ENCODE measurements around the gene RHBDD3.

RHBDD3 gene

DNA sequence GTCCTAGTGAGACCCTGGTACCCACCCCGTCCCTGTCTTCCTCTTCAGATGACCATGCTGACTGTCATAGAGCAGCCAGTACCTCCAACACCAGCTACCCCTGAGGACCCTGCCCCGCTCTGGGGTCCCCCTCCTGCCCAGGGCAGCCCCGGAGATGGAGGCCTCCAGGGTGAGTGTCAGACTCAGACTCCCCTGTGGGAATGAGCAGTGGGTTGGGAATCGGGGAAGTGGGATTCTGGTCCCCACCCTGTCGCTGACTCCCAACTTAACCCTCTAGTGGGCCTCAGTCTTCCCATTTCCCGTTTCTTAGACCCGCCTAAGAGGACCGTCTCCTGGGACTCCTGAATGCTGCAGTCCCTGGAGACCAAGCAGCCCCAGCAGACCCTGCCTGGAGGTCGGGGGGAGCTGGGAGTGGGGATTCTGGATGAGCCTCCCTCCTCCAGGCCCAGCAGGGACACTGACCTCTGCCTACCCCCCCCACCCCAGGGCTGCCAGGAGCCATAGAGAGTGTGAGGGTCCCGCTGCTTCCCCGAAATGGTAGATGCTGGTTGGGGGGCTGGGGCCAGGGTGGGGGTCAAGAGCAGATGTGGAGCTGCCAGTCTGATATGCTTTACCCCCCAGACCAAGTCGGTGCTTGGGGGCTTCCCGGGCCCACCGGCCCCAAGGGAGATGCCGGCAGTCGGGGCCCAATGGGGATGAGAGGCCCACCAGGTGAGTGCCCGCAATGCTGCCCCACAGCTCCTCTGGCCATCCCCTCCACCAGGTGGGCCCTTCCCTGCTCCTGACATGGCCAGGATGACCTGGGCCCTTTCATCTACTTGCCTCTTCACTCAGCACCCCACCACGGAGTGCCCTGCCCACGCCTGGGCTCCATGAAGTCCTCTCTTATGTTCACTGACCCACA is 36.6 kb downstream of the RHBDD3 start:
- ATAC-seq (ENCODE audit: low read depth) (no peak), DNase-seq (ENCODE audit: low spot score) (no peak)
- Histone ChIP-seq H3K9me3 (ENCODE audit: severe bottlenecking) (no peaks in the 10 kb centered on the region), H3K4me3 (ENCODE audit: severe bottlenecking) (no peak overlapping the region), H3K27me3 (ENCODE audit: insufficient read depth, poor library complexity, severe bottlenecking) (no peaks in the 10 kb centered on the region), H3K4me1 (ENCODE audit: insufficient read depth, poor library complexity, severe bottlenecking) (no peaks in the 10 kb centered on the region), H3K36me3 (ENCODE audit: low read depth) (no peaks in the 10 kb centered on the region), H3K27ac (ENCODE audit: poor library complexity, severe bottlenecking) (no peak overlapping the region)
- TF ChIP-seq CTCF (IDR thresholded peaks at IDR 0.05; ENCODE audit: poor library complexity, severe bottlenecking) = no peak

DNA sequence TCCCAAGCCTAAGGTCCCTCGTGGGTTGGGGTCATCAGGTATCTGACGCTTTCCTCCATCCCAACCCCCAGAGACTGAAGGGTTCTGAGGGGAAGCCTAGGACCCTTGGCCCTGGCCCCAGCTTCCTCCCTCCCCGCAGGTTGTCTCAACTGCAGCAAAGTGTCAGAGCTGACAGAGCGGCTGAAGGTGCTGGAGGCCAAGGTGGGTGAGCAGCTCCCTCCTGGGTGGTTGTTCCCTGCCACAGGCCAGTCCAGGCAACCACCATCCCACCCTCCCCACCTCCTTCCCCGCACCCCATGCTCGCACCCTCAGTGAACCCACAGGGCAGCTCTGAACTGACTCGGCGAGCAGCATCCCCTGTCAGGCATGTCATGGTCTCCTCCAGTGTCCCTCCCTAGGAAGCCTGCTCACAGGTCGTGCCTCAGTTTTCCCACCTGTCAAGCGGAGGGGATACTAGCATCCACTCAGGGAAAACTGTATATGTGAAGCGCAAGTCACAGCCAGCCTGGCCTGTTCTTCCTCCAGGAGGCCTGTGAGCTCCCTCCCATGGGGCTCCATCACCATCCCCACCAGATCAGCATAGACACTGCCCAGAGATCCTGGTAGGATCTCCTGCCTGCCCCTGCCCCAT is 41.3 kb downstream of the RHBDD3 start:
- no peak overlapping the region for H3K4me3 ChIP-seq (ENCODE audit: severe bottlenecking)

DNA sequence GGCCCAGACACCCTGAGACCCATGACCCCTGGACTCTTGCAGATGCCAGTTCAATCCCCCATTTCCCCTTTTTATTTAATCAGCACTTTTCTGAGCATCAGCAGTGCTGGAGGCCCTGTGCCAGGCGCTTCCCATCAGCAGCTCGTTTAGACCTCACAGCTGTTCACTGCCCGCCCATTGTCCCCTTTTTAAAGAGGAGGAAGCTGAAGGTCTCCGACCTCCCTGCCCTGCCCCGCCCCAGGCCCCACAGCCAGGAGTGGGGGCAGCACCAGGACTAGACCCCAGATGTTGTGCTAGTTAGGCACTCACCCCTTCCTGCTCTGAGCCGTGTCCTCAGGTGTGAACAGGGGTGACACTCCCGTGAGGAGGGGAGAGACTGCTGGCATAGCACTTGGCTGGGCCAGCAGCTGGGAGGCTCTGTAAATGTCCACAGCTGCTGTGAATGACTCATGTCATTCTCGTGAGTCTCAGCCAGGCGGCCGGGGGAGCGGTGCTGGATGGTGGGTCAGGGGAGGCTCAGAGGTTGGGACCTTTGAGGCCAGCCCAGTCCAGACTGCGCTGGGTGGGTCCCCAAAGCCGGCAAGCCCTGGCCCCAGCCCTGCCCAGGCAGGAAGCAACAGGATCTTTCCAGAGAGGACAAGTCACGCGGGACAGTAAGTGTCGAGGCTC is 42.2 kb downstream of the RHBDD3 start:
- no peaks in the 10 kb centered on the region for H3K9me3 ChIP-seq (ENCODE audit: severe bottlenecking)
- no peaks in the 10 kb centered on the region for H3K4me1 ChIP-seq (ENCODE audit: insufficient read depth, poor library complexity, severe bottlenecking)
- H3K36me3 ChIP-seq (ENCODE audit: low read depth) = no peaks in the 10 kb centered on the region
- DNase-seq (ENCODE audit: low spot score) (no peak), ATAC-seq (ENCODE audit: low read depth) (peak; percentile 31; the same call in 1 of the 3 replicates)
- no peak for TF ChIP-seq CTCF (IDR thresholded peaks at IDR 0.05; ENCODE audit: poor library complexity, severe bottlenecking)
- H3K27ac ChIP-seq (ENCODE audit: poor library complexity, severe bottlenecking) = no peak overlapping the region
- no peak overlapping the region for H3K4me3 ChIP-seq (ENCODE audit: severe bottlenecking)
- no peaks in the 10 kb centered on the region for H3K27me3 ChIP-seq (ENCODE audit: insufficient read depth, poor library complexity, severe bottlenecking)

More for the DNA sequence above, 41.3 kb downstream of the RHBDD3 start:
- H3K4me1 ChIP-seq (ENCODE audit: insufficient read depth, poor library complexity, severe bottlenecking) = no peaks in the 10 kb centered on the region
- no peaks in the 10 kb centered on the region for H3K27me3 ChIP-seq (ENCODE audit: insufficient read depth, poor library complexity, severe bottlenecking)
- H3K36me3 ChIP-seq (ENCODE audit: low read depth) = no peaks in the 10 kb centered on the region
- no peak for DNase-seq (ENCODE audit: low spot score)
- no peak overlapping the region for H3K27ac ChIP-seq (ENCODE audit: poor library complexity, severe bottlenecking)
- no peak for TF ChIP-seq CTCF (IDR thresholded peaks at IDR 0.05; ENCODE audit: poor library complexity, severe bottlenecking)
- ATAC-seq (ENCODE audit: low read depth) = no peak
- H3K9me3 ChIP-seq (ENCODE audit: severe bottlenecking) = no peaks in the 10 kb centered on the region

GRCh38 chr22:29224859-29225410 is 42.8 kb downstream of the RHBDD3 start:
- no peak for TF ChIP-seq CTCF (IDR thresholded peaks at IDR 0.05; ENCODE audit: poor library complexity, severe bottlenecking)
- DNase-seq (ENCODE audit: low spot score) = peak; percentile 45
- H3K27ac ChIP-seq (ENCODE audit: poor library complexity, severe bottlenecking) = no peak overlapping the region
- H3K9me3 ChIP-seq (ENCODE audit: severe bottlenecking) = no peaks in the 10 kb centered on the region
- no peak for ATAC-seq (ENCODE audit: low read depth)
- no peak overlapping the region for H3K4me3 ChIP-seq (ENCODE audit: severe bottlenecking)
- no peaks in the 10 kb centered on the region for H3K36me3 ChIP-seq (ENCODE audit: low read depth)
- H3K27me3 ChIP-seq (ENCODE audit: insufficient read depth, poor library complexity, severe bottlenecking) = no peaks in the 10 kb centered on the region
- H3K4me1 ChIP-seq (ENCODE audit: insufficient read depth, poor library complexity, severe bottlenecking) = no peaks in the 10 kb centered on the region
